Right lobe of liver (tissue), 4 donors: ENCODE results near the gene DHDDS.

Experiments used
- POLR2A ChIP-seq: fragments of 450-650 bp; IDR thresholded peaks from one replicate; pipeline ENCODE4 v1.6.1; 2017; ENCODE audit warnings: antibody characterized with exemption, mild to moderate bottlenecking
- TF ChIP-seq, protein P1 (sequence below), 4 donors: fragments of 200-600 bp in 3 of 4; fragments of 450-650 bp in 1 of 4; IDR thresholded peaks; one replicate each; pipeline versions ENCODE4 v1.5.1 to v1.8.0; 2016 to 2022; ENCODE audit warnings: antibody characterized with exemption in 4 of 4, mild to moderate bottlenecking in 2 of 4
- donor health status: DM: no; HTN: no; CAD: no.
- donor health status: DM: no; HTN: no; CAD: no.
- donor health status: DM: no; HTN: yes; CAD: no.

DNA sequence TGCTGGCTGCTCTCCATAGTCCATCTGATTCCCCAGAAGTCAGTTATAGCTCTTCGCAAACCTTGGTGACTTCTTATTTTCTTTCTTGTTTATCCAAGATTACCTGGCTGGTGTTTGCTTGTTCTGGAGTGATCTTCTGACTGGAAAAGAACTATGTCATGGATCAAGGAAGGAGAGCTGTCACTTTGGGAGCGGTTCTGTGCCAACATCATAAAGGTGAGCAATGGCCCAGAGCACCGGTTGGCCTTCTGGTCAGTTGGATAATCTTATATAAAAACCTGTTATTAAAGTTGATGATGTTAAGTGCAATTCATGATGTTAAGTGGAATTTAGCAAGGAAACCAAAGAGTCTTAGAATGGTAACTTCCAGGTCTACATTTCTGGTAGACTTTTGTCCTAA is 672 bp downstream of the DHDDS start:
- TF ChIP-seq, protein P1, sequence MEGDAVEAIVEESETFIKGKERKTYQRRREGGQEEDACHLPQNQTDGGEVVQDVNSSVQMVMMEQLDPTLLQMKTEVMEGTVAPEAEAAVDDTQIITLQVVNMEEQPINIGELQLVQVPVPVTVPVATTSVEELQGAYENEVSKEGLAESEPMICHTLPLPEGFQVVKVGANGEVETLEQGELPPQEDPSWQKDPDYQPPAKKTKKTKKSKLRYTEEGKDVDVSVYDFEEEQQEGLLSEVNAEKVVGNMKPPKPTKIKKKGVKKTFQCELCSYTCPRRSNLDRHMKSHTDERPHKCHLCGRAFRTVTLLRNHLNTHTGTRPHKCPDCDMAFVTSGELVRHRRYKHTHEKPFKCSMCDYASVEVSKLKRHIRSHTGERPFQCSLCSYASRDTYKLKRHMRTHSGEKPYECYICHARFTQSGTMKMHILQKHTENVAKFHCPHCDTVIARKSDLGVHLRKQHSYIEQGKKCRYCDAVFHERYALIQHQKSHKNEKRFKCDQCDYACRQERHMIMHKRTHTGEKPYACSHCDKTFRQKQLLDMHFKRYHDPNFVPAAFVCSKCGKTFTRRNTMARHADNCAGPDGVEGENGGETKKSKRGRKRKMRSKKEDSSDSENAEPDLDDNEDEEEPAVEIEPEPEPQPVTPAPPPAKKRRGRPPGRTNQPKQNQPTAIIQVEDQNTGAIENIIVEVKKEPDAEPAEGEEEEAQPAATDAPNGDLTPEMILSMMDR (IDR thresholded peaks at IDR 0.05) = no peak
- TF ChIP-seq POLR2A = no peak
